Esophagus squamous epithelium (tissue), 4 donors: ENCODE measurements around the gene SRP19.

ENCODE experiments used
- POLR2A ChIP-seq, 4 donors: fragments of 450-650 bp; IDR thresholded peaks; one replicate each; pipeline ENCODE4 v1.6.1; 2017; ENCODE audit warnings: antibody characterized with exemption in 4 of 4, mild to moderate bottlenecking in 4 of 4, moderate library complexity in 3 of 4
- TF ChIP-seq, protein P1 (sequence below), 6 experiments: fragments of 450-650 bp in 4 of 6; fragments of 200-600 bp in 2 of 6; sonication (generic) in 2 of 6; IDR thresholded peaks; one replicate each; pipeline ENCODE4 v1.5.1; 2016 to 2019; ENCODE audit warnings: antibody characterized with exemption in 6 of 6, mild to moderate bottlenecking in 4 of 6, moderate library complexity in 4 of 6

DNA sequence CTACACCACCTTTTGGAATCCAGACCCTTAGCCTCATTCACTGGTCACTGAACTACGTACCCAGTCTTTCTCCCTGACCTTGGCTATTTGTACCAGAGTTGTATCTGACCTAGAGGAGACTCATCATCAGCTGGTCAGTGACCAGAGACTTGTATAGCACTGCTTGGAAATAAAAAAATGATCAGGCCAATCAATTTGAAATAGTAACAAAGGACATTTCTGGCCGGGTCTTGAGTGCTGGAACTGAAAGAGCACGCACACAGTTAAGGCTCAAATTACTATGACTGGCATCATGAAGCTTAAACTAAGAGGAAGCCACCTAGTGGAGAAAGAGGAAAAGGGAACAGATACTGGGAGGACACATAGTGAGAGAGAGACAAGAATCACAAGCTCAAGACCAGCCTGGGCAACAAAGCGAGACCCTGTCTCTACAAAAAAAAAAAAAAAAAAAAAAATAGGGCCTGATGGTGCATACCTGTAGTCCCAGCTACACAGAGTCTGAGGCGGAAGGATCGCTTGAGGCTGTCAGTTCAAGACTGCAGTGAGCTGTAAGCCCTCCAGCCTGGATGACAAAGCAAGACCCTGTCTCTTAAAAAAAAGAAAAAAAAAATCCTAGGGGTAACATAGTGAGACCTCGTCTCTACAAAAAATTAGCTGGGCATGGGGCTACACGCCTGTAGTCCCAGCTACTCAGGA, 12.8 kb upstream of the SRP19 start:
- TF ChIP-seq, protein P1, sequence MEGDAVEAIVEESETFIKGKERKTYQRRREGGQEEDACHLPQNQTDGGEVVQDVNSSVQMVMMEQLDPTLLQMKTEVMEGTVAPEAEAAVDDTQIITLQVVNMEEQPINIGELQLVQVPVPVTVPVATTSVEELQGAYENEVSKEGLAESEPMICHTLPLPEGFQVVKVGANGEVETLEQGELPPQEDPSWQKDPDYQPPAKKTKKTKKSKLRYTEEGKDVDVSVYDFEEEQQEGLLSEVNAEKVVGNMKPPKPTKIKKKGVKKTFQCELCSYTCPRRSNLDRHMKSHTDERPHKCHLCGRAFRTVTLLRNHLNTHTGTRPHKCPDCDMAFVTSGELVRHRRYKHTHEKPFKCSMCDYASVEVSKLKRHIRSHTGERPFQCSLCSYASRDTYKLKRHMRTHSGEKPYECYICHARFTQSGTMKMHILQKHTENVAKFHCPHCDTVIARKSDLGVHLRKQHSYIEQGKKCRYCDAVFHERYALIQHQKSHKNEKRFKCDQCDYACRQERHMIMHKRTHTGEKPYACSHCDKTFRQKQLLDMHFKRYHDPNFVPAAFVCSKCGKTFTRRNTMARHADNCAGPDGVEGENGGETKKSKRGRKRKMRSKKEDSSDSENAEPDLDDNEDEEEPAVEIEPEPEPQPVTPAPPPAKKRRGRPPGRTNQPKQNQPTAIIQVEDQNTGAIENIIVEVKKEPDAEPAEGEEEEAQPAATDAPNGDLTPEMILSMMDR (IDR thresholded peaks at IDR 0.05), result peak; percentile 5 to 64 (median 50)
- TF ChIP-seq POLR2A (IDR thresholded peaks at IDR 0.05), result no peak
